Thoracic aorta (tissue), 2 donors: ENCODE measurements around the gene GSN. TPM values are rescaled to one million over a fixed set of nuclear protein-coding genes. Genes with fewer than 3 reads are reported as not detected.

Source experiments
- total RNA-seq, 2 donors: library from RNA; depleted of rRNA; stranded (reverse); fragments of >200 nt; gene quantifications; one replicate each; pipeline versions ENCODE4 v1.1.0 to v1.2.3, GENCODE V29; 2016

Gene GSN
- total RNA-seq, 2 donors from 2014 or later = 3,187 to 4,234 TPM

Other genes starting within 250 kb of the GSN start
- gene C5, start 217.9 kb upstream of the GSN start, total RNA-seq = 10 to 100 TPM in 1 of 2 donors, 1 to 10 TPM in 1; 8.3 to 12.2 TPM
- gene CNTRL, start 193.2 kb upstream of the GSN start, total RNA-seq = 10 to 100 TPM; 11.4 to 31.0 TPM
- gene RAB14, start 66.3 kb upstream of the GSN start, total RNA-seq = 10 to 100 TPM; 32.9 to 39.2 TPM
- 100 to 1,000 TPM; 177 to 344 TPM for gene STOM, start 102.1 kb downstream of the GSN start, total RNA-seq
- gene GGTA1, start 231.7 kb downstream of the GSN start, total RNA-seq = 100 to 1,000 TPM in 1 of 2 donors, 10 to 100 TPM in 1; 55.1 to 102 TPM